Fibroblast of mammary gland (primary cell): ENCODE results near the gene NPHS1.

Experiments
- DNase-seq: peaks from one replicate; pipeline ENCODE4 v3.0.0-alpha.2; 2010; ENCODE audit warnings: low read depth
- H3K4me3 ChIP-seq: 2 replicates; pipeline ENCODE4 v1.5.1; 2011; ENCODE audit warnings: low read depth, mild to moderate bottlenecking, low read length, moderate library complexity; ENCODE audit not compliant: control insufficient read depth
- TF ChIP-seq, protein P1 (sequence below): conservative IDR thresholded peaks from 2 replicates; pipeline ENCODE4 v1.5.1; 2011; ENCODE audit warnings: low read depth, low read length, inconsistent platforms; ENCODE audit not compliant: control insufficient read depth, insufficient read depth

Gene NPHS1

DNA sequence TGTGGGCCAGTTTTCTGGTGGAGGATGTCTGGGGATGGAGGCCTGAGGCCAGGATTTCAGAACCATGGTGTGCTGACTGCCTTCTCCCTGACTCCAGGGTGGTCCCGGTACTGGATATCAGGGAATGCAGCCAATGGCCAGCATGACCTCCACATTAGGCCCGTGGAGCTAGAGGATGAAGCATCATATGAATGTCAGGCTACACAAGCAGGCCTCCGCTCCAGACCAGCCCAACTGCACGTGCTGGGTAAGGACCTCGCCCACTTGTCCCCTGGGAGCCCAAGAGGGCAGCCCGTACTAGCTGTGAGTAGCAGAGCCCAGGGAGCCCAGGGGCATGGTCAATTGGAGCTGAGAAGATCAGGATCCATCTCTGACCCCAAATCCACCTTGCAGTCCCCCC is 6.0 kb upstream of the NPHS1 start:
- TF ChIP-seq, protein P1, sequence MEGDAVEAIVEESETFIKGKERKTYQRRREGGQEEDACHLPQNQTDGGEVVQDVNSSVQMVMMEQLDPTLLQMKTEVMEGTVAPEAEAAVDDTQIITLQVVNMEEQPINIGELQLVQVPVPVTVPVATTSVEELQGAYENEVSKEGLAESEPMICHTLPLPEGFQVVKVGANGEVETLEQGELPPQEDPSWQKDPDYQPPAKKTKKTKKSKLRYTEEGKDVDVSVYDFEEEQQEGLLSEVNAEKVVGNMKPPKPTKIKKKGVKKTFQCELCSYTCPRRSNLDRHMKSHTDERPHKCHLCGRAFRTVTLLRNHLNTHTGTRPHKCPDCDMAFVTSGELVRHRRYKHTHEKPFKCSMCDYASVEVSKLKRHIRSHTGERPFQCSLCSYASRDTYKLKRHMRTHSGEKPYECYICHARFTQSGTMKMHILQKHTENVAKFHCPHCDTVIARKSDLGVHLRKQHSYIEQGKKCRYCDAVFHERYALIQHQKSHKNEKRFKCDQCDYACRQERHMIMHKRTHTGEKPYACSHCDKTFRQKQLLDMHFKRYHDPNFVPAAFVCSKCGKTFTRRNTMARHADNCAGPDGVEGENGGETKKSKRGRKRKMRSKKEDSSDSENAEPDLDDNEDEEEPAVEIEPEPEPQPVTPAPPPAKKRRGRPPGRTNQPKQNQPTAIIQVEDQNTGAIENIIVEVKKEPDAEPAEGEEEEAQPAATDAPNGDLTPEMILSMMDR, result no peak
- DNase-seq, result no peak
- no peak overlapping the region for H3K4me3 ChIP-seq

DNA sequence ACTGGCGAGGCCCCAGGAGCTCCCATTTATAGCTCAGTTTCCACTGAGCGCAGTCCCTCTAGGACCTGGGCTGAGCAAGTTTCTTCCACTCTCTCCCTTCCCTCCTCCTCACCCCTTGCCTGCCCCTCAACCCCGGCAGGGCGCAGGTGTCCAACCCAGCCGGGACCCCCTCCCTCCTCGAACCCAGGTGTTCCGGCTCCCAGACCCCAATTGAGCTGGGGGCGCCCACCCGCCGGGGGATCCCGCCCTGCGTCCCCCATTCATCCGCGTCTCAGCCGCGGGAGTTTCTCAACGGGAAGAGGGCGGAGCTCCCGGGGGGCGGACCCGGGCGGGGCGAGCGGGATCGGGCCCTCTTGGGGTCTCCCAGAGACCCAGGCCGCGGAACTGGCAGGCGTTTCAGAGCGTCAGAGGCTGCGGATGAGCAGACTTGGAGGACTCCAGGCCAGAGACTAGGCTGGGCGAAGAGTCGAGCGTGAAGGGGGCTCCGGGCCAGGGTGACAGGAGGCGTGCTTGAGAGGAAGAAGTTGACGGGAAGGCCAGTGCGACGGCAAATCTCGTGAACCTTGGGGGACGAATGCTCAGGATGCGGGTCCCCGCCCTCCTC is 4.3 kb upstream of the NPHS1 start, which contains the start of gene KIRREL2:
KIRREL2 (plus strand) TSS at position 366 of the 604 bp plus-strand sequence; CDS start at position 575, 209 bp downstream.
- peak within 1 kb of the TSS; percentile 24 for H3K4me3 ChIP-seq
- TF ChIP-seq, protein P1, result no peak
- no peak for DNase-seq

DNA sequence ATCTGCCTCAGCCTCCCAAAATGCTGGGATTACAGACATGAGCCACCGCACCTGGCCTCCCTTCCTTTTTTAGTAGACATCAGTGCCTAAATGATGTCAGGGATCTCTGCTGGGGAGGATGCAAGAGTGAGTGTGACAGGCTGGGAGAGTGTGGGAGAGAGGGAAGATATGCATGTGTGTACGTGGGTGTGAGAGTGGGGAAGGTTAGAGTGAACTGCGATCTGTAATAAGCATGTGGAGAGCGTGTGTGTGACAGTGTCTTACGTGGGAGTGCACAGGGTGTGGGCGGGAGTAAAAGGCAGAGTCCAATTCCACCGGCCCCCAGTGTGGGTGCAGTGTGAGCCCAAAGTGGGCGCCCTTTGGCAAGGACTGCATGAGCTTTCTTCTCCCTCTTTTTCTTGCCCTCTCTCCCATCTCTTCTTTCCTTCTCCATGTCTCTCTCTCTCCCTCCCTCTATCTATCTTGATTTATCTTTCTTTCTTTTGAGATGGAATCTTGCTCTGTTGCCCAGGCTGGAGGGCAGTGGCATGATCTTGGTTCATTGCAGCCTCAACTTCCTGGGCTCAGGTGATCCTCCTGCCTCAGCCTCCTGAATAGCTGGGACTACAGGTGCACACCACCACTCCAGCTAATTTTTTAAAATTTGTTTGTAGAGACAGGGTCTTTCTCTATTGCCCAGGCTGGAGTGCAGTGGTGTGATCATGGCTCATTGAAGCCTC is 893 bp upstream of the NPHS1 start:
- H3K4me3 ChIP-seq, result no peak overlapping the region
- no peak for DNase-seq
- TF ChIP-seq, protein P1, result no peak

DNA sequence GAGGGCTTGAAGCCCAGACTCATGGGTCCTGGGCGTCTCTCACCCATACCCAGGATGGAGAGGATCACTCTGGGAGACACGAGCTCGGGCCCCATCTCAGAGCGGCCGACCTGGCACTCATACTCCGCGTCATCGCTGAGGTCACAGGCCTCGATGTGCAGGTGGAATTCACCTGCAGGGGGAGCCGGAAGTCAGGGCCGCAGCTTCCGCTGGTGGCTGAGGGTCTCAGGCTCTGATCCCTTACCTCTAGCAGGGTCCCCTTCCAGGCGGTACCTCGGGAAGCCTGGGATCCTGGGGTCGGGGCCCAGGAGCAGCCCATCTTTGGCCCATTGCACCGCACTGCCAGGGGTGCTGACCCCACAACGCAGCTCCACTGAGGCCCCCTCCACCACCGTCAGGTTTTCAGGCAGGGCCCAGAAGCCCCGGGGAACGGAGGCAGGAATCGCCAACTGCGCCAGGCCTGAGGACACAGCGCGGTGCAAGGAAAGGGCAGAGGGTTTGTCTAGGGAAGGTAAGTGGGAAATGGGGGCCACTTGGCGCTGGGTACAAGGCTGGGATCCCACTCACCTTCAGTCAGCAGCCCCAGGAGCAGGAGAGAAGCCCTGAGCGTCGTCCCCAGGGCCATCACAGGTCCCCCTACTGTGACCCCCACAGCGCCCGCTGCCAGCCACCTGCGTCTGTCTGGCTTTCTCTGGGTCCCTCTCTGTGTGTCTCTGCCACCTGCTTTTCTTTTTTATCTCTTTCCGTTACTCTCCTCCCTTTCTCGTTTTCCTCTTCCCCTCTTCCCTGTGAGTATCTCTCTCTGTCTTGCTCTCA is 883 bp downstream of the NPHS1 start:
- DNase-seq, result no peak
- no peak overlapping the region for H3K4me3 ChIP-seq
- TF ChIP-seq, protein P1, result no peak

DNA sequence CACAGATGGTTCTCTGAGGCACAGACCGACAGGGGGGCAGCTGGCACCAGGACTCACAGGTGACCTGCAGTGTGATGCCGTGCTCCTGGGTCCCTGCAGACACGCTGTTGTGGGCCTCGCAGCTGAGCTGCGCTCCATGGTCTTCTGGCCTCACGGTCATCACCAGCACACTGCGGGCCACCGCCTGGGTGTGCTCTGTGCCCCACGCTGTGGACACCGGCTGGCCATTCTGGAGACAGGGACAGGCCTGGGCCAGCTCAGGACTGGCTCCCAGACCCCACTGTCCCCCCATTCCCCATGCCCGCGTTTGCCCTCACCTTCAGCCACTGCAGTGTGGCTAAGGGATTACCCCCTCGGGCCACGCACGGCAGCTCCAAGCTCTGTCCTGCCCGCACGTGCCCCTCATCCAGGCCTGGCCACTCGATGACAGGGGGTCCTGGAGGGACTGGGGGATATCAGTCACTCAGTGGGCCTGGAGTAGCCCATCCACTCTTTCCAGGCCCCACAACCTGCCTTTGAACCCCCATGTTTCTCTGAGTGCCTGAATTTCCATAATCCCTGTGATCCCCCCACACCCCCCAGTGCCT is 3.3 kb downstream of the NPHS1 start:
- H3K4me3 ChIP-seq, result no peak overlapping the region
- no peak for DNase-seq
- TF ChIP-seq, protein P1, result no peak

DNA sequence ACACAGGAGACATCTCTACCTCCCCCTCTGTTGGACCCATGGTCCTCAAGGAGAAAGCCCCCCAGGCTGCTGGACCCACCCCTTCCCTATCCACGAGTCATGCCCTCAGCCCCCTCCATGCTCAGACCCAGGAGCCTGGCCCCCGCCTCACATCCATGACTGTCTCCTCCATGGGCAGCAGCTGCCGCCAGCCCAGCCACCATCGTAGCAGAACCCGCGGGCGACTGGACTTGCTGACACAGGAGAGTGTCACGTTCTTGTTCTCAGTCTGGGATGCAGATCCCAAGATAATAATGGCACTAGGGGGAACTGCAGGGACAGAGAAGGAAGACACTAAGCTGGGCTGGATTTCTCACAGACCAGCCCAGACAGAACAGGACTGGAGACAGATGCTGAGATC is 3.8 kb downstream of the NPHS1 start:
- DNase-seq, result no peak
- TF ChIP-seq, protein P1, result no peak
- no peak overlapping the region for H3K4me3 ChIP-seq
